ENCODE data around the gene PDCD1LG2.
"Not testable (repeated sequence)": the region's sequence is repeated elsewhere in the genome, so short reads cannot be mapped to it uniquely, and the experiment has no call there.

The PDCD1LG2 gene

DNA sequence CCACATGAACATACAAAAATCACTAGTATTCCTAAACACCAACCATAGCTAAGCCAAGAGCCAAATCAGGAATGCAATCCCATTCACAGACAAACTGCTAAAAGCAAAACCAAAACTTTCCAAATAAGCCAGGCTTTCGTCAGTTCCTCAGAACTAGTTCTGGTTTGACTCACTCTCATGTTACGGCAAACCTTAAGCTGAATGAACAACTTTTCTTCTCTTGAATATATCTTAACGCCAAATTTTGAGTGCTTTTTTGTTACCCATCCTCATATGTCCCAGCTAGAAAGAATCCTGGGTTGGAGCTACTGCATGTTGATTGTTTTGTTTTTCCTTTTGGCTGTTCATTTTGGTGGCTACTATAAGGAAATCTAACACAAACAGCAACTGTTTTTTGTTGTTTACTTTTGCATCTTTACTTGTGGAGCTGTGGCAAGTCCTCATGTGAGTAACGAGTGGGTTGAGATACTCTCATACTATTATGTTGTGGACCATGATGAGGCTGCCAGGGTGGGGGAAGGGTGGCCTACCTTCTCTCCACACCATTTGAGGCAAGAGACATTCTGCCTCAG is at the start of gene PDCD1LG2:
TSS of gene PDCD1LG2 (plus strand) at position 172 of the 572 bp plus-strand sequence. CDS start 12,016 bp downstream, outside the sequence.
- peak; percentile 73 for DNase-seq (ENCODE audit: low read depth)

- DNase-seq (ENCODE audit: low read depth): not testable (repeated sequence)
Measured at GRCh38 chr9:5464831-5465330, 45.5 kb upstream of the PDCD1LG2 start.

DNA sequence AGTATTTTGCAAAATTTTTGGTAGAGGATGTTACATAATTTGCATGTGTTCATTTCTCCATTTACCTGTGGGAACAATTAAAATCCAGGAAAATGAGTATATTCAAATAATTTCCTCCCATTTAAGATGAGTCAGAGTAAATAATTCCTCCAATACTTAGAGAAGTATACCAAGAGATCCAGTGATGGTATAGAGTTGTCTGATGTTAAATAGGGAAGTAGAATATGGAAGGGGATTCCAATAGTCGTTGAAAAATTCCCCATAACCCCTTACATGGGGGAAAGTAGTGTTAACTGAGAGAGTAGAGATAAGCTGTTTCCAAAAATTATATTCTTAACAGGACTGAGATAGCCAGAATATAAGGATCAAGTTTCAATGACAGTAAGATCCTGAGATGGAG is 44.3 kb upstream of the PDCD1LG2 start:
- no peak for DNase-seq (ENCODE audit: low read depth)

GRCh38 chr9:5466766-5467165 is 43.6 kb upstream of the PDCD1LG2 start:
- DNase-seq (ENCODE audit: low read depth): no peak

DNA sequence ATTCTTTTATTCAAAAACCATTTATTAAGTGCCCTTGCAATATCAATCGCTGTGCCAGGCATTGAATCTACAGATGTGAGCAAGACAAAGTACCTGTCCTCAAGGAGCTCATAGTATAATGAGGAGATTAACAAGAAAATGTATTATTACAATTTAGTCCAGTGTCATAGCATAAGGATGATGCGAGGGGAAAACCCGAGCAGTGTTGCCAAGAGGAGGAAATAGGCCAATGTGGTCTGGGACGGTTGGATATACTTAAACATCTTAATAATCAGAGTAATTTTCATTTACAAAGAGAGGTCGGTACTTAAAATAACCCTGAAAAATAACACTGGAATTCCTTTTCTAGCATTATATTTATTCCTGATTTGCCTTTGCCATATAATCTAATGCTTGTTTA is 41.5 kb upstream of the PDCD1LG2 start:
- DNase-seq (ENCODE audit: low read depth): no peak

- no peak for DNase-seq (ENCODE audit: low read depth)
Measured at GRCh38 chr9:5470122-5470521, 40.2 kb upstream of the PDCD1LG2 start.

GRCh38 chr9:5470816-5471215 is 39.5 kb upstream of the PDCD1LG2 start:
- no peak for DNase-seq (ENCODE audit: low read depth)

GRCh38 chr9:5475611-5476010 is 34.7 kb upstream of the PDCD1LG2 start:
- DNase-seq (ENCODE audit: low read depth): not testable (repeated sequence)

DNA sequence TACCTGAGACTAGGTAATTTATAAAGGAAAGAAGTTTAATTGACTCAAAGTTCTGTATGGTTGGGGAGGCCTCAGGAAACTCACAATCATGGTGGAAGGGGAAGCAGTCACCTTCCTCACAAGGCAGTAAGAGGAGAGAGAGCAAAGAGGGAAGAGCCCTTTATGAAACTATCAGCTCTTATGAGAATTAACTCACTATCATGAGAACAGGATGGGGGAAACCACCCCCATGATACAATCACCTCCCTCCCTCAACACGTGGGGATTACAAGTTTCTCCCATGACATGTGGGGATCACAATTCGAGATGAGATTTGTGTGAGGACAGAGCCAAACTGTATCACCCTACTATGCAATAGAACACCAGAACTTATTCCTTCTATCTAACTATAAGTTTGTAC is 32.1 kb upstream of the PDCD1LG2 start:
- no peak for DNase-seq (ENCODE audit: low read depth)

DNA sequence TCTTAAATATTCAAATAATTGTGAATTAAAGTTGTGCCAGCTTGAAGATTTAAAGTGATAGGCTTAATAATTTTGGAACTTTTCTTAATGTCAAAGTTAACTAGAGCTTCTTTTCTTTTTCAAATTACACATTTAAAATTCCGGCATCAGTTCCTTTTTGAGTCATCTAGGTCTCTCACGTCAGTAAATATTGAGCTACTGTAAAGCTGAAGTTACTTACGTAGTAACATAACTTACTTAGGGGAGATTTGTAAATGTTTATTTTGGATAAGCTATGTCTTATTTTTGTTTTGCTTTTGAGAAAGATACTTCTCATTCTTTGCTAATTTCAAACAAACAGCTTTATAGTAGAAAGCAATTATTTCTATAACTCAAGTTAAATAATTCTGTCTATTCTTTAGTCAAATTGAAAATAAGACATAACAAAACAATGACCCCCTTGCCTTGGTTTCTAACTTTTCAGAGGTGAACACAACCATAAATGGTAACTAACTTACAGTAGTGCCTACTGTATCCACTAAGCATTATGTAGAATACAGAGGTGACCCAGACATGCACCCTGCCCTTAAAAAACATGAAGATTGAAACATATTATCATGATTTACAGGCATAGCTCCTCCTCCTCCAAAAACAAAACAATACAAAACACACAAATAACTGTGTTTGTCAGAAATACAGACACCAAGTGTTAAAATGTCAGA is 30.2 kb upstream of the PDCD1LG2 start:
- no peak for DNase-seq (ENCODE audit: low read depth)

DNA sequence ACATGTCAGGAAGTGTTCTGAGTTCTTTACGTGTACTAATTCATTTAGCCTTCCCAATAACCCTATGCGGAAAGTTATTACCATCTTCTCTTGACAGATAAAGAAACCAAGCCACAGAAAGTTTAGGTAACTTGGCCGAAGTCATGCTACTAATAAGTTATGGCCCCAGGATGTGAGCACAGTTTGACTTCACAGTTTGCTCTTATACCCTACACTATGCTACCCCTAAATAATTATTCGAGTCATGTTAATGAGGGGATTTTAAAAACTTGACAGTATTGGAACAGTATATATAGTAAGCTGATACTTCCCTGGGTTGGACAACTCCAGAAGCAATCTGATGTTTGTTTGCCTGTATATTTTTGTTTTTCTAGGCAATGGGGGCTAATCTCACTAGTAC is 29.4 kb upstream of the PDCD1LG2 start:
- no peak for DNase-seq (ENCODE audit: low read depth)

- no peak for DNase-seq (ENCODE audit: low read depth)
Measured at GRCh38 chr9:5481322-5482040, 28.9 kb upstream of the PDCD1LG2 start.

DNA sequence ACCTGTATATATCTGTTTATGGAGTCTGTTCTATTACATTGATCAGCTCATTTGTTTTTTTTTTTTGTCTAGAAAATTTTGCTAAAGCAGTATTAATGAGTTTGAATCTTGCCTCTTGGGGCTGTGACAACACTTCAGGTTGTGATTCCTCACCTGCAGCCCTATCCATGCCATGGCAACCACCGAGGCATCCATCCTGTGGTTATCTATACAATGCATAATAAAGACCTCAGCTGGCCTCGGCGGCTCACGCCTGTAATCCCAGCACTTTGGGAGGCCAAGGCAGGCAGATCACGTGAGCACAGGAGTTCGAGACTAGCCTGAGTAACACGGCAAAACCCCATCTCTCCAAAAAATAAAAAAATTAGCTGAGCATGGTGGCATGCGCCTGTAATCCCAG is 28.1 kb upstream of the PDCD1LG2 start:
- DNase-seq (ENCODE audit: low read depth): no peak

DNA sequence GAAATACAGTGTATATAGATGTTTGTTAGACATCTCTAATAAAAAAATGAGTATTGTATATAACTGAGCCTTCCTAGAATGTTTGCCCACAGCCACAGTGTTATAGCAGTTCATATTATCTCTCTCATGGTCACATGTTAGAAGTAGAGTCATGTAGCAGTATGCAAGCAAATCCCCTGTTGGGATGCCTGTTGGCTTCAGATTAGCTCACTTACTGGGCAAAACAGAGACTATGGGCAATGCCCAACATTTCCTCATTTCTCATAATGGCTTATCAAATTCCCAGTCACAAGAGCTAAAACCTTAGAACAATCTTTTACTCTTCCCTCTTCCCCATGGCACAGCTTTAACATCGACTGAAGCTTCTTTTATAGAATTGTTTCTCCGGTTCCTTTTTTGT is 27.0 kb upstream of the PDCD1LG2 start:
- no peak for DNase-seq (ENCODE audit: low read depth)

DNA sequence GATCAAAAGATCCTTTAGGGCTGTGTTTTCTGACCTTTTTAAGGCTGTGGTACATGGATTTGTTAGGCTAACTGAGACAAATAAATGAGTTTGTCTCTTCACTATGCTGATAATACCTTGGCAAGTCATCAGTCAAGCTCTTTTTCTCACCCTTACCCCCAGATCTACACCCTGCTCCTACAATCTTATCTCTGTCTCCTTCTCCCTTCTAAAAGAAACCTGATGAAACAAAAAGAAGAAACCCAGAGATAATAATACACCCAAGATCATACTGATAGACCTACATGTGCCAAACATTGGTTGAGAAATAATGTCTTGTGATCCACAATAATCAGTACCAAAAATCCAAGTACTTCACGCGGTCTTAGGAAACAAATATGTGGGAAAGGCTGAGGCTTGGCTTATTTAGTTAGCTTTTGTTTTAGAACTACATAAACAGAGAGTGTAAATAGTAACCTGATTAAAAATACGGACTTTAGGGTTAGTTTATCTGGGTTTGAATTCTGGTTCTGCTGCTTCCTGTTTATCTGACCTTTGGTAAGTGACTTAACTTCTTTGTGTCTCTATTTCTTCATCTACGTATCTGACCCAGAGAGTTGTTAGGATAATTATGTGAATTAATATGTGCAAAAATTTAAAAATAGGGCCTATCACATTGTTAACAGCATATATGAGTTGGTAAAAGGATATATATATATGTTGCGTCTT is 24.8 kb upstream of the PDCD1LG2 start:
- no peak for DNase-seq (ENCODE audit: low read depth)

- no peak for DNase-seq (ENCODE audit: low read depth)
Measured at GRCh38 chr9:5486988-5487387, 23.3 kb upstream of the PDCD1LG2 start.

- no peak for DNase-seq (ENCODE audit: low read depth)
Measured at GRCh38 chr9:5488221-5489008, 21.9 kb upstream of the PDCD1LG2 start.

DNA sequence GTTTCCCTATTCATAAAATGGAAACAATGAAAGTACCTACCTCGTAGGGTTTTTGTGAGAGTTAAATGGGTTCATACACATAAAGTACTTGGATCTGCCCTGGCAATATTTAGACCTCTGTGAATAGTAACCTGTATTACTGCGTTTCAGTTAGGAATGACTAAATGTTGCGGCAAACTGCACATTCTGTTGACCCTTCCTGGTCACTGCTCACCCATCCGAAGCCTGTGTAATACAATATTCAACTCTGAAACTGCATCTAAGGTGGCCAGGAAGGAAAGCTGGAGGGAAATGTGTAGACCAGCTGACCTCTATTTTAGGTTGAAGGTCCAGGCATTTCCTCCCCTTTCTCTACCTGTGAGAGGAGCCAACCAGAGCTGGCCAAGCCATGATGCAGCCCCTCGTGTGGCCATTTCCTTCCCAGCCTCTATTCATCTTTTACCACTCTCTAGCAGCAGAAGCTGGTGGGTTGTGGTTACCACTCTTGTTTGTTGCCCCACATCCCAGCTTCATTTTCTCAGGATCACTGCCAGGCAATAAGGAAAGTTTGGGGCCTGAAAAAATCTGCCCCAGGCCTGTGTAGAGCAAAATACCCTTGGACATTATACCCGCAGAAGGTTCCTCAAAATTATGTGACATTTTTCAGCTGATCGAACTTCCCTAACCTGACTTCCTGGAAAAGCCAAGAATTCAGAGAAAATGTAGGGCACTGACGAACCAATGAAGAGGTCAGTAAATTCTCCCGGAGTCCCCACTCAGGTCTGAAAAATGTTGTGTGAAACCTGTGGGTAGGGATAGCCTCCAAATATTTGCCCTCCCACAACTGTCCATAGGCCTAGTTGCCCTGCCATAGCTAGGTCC is 20.5 kb upstream of the PDCD1LG2 start:
- DNase-seq (ENCODE audit: low read depth): no peak

GRCh38 chr9:5492965-5493678 is 17.2 kb upstream of the PDCD1LG2 start:
- no peak for DNase-seq (ENCODE audit: low read depth)
